Sigmoid colon (tissue), 4 donors: ENCODE results near the gene GRM4.

Experiments
- CTCF ChIP-seq, 4 experiments: fragments of 450-650 bp in 3 of 4; fragments of 200-600 bp in 1 of 4; IDR thresholded peaks; one replicate each; pipeline ENCODE4 v1.5.1; 2016 to 2019; ENCODE audit warnings: antibody characterized with exemption in 4 of 4, mild to moderate bottlenecking in 3 of 4, moderate library complexity in 2 of 4
- EP300 ChIP-seq, 4 donors: sonication (generic); formaldehyde crosslinking; IDR thresholded peaks; one replicate each; pipeline ENCODE4 v1.6.1; 2017; ENCODE audit warnings: antibody characterized with exemption in 4 of 4
- POLR2A ChIP-seq, 2 donors: fragments of 450-650 bp; IDR thresholded peaks; one replicate each; pipeline ENCODE4 v1.6.1; 2016; ENCODE audit warnings: antibody characterized with exemption in 2 of 2, mild to moderate bottlenecking in 2 of 2, moderate library complexity in 2 of 2

GRCh38 chr6:34177181-34177591, 31.3 kb upstream of the GRM4 start:
- TF ChIP-seq CTCF (IDR thresholded peaks at IDR 0.05) (no peak), POLR2A (IDR thresholded peaks at IDR 0.05) (no peak), EP300 (IDR thresholded peaks at IDR 0.05) (no peak)
